Activated gamma-delta T cell treated with anti-CD3 and anti-CD28 coated beads, Interleukin-2, amount 50 U/mL, for 16 hours (primary cell): ENCODE results near the gene CDR2.

Experiments used
- DNase-seq: peaks from one replicate; pipeline ENCODE4 v3.0.0-alpha.2; 2020; ENCODE audit warnings: low read depth

Gene CDR2

DNA sequence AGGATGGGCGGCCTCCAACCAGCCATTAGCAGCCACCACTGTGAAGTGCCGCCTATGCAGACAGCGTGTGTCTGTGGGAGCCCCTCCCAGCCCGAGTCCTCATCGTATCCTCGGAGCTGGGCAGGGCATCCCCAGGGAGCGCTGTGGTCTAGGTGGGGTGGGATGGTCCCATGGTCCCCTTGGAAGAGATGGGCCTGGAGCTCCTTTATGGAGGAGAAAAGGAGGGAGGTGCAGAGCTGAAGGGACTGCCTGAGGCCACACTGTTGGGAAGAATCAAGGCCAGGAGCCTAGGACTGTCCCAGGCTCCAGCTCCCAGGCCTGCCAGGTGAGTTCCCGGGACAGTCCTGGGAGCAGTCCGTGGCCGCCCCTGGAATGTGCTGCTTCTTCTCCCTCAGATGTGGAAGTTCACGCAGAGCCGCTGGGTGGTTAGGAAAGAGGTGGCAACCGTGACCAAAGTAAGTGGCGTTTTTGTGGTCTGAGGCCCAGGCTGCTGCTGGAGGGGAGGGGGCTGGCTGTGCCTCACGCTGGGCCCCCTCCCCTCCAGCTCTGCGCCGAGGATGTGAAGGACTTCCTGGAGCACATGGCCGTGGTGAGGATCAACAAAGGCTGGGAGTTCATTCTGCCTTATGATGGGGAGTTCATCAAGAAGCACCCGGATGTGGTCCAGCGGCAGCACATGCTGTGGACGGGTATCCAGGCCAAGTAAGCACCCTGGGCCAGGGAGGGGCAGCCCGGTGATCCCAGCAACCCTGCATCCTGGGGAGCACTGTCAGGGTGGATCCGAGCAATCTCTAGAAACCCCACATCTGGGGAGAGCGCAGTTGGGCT lies 50.2 kb downstream of the CDR2 start:
- DNase-seq = no peak

DNA sequence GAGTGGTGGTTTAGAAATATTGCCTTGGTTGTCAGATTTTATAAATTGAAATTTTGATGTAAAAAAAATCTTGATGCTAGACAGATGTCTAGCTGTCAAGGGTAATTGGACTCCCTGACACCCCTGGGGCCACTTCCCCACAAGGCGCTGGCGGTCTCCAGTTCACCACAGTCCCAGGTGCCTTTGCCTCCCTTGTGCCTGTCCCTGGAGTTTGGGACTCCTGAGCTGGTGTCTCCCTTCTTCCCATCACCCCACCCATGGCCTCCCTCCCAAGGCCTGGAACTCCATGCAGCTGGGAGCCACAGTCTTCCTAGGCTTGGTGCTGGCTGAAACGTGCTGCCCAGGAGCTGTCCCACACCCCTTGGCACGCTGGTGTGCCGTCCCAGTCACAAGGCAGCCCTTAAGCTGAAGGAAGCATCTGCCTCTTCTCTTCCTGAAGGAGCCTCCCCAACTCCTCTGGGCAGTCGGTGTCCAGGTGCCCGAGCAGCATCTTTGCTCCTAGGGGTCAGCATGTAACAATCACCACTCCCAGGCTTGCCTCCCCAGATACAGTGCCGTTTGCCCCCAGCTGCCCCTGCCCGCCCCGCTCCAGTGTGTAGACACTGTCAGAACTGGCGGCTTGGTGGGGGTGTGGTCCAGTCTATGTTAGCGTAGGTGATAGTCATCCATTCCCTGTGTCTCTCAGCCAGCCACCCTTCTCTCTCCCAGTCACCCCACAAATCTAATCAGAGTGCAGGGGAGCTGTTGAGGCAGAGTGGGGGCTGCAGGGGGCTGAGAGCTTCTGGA lies 51.1 kb downstream of the CDR2 start:
- DNase-seq = no peak

DNA sequence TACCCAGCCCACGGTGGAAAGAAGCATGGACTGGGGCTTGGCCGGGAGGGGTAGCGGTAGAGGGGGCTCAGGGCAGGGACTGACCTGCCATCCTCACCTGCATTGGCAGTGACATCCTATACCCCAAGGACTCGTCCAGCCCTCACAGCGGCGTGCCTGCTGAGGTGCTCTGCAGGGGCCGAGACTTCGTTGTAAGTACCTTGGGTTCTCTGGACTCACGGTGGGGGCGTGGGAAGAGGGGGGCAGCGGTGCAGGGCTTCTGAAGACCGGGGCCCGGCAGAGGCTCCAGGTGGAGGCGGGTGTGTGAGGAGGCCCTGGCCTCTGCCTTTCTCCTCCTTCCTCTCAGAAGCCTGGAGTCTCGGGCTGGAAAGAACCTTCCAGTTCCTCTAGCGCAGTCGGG lies 51.7 kb downstream of the CDR2 start:
- DNase-seq = no peak

DNA sequence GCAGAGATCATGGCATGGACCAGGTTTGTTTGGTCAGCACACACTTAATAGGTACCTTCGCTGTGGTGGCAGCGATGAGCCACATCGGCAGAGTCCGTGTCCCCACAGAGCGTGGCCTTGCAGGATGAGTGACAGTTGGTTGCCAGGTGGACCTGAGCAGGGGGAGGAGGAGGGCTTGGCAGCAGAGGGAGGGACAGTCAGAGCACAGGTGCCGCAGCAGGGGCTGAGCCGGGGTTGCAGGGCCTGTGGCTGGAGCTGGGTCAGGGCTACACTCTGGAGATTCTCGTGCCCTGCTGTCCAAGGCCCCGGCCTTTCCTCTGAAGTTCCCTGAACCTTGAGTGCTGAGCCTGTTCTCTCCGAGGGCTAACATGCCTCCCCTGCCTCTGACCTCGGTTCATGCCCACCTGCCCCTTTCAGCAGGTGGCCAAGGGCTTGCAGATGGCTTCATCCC lies 52.4 kb downstream of the CDR2 start:
- no peak for DNase-seq

DNA sequence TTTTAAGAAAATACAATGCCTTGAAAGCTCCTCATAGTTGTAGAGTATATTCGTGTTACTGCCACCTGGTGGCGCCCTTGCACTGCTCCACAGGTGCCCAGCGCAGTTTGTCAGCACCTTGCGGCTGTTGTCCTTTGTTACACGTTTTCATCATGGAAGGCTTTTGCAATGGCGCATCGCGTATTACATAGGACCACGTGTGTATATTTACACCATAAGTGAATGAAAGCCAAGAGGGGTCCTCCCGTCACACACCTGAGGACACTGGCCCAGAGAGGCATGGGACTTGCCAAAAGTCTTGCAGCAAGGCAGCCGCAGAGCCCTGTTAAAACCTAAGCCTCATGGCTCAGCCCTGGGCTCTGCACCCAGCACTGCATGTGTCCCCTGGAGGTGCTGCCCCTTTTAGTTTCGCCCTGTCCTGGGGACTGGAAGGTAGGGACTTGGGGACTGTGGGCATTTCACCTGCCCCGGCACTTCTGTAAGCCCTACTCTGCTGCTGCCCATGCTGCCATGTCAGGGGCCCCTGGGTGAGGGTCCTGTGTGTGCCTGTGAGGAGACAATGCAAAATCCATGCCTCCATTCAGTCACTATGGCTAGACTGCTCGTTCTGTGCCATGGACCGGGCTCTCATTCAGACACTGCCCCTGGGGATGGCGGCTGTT lies 52.9 kb downstream of the CDR2 start:
- peak; percentile 35 for DNase-seq

DNA sequence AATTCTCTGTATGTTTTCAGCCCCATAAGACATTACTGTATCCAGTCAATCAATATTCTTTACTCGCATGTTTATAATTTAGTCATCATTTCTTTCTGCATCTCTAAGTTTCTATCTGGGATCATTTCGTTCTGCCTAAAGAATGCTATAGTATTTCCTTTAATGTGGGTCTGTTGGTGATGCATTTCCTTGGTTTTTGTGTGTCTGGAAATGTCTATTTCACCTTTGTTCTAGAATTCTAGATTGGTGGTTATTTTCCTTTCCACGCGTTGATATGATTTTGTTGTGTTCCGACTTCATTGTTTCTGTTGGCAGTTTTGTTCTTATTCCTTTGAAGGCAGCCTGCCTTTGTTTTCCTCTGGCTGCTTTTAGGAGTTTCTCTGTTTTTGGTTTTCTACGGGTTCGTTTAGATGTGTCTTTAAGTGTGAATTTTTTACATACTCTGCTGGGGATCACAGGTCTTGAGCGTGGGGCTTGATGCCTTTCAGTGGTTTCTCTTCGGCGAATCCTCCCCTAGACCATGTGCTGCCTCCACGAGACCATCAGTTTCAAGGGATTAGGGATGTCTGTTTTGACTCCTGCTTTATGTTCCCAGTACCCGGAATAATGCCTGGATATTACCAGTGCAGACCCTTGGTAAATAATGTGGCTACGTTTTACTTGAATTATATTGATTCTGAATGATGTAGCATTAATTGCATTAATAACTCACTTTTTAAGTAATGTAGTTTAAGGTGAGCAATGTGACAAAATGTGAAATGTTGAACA lies 53.7 kb downstream of the CDR2 start:
- DNase-seq = no peak

DNA sequence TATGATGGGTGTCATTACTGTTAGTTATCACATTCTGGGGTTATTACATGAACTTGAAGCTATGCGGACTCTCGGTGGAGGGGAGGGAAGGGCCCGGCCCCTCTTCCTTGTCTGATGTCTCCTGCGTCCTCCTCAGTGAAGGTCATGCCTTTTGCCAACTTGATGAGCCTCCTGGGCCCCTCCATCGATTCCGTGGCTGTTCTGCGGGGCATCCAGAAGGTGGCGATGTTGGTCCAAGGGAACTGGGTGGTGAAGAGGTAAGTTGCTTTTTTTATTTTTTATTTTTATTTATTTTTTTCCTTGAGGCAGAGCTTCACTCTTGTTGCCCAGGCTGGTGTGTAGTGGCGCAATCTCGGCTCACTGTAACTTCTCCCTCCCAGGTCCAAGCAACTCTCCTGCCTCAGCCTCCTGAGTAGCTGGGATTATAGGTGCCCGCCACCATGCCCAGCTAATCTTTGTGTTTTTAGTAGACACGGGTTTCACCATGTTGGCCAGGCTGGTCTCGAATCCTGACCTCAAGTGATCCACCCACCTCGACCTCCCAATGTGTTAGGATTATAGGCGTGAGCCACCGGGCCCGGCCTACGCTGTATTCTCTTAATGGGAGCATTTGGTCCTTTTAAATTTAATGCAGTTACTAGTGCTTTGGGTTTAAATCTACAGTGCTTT lies 55.6 kb downstream of the CDR2 start:
- DNase-seq = peak; percentile 50

DNA sequence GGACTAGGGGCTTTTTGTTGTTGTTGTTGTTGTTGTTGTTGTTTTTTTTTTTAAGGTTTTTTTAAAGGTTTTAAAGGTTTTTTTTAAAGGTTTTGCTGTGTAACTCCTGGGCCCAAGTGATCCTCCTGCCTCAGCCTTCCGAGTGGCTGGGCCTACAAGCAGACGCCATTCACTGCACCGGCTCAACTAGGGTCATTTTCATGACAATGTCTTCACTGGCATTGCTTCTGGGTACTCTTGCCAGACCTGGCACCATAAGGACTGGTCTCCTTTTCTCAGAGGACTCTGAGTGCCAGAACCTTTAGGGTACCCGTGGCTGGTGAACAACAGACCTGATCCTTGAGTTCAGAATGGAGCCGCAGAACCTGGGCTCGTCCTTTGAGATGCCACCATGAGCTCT lies 56.8 kb downstream of the CDR2 start:
- DNase-seq = no peak

DNA sequence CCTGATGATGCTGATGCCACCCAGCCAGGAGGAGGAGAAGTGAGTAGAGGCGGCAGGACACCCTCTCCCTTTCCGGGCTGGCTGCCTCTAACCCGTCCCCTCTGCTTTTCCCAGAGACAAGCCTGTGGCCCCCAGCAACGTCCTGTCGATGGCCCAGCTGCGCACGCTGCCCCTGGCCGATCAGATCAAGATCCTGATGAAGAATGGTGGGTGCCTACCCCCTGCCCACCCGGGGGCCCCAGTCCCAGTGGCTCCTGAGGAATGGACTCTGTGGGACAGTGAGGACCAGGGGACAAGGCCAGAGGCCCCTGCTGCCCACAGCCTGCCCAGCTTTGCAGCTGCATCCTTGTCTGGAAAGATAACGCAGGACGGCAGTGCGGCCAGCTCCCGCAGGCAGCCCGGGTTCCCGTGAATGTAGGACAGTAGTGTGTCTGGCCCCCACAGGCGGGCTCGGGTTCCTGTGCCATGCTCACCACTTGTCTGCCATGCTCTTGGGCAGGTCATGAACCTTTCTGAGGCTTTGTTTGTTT lies 57.4 kb downstream of the CDR2 start:
- DNase-seq = no peak

DNA sequence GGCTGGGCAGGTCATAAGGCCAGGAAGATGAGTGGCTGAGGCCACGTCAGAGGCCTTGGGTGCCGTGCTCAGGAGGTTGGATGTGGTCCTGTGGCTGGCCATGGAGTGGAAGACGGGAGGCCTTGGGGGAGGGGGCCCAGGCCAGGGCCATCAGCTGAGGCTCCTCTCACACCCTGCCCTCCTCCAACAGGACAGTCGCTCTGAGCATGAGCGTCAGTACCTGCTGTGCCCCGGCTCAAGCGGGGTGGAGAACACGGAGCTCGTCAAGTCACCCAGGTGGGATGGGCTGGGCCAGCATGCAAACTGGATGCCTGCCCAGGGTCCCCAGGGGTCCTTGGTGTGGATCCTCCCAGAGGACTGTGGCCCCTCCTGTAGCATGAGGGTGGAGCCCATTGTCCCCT lies 58.0 kb downstream of the CDR2 start:
- no peak for DNase-seq

DNA sequence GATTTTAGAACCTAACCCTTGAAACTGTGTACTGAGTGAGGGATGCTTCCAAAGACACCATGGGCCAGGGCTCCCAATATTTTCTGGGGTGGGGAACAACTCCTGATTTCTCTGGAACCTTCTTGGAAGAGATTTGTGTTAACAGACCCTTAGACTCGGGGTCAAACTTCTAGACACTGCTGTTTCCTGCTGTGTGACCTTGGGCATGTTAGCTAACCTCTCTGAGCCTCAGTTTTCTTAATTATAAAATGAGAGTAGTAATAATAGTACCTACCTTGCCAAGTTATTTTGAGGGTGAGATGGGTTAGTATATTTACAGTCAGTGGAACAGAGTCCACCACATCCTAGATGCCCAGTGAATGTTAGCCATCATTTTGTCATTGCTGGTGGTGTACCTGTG lies 58.4 kb downstream of the CDR2 start:
- no peak for DNase-seq

DNA sequence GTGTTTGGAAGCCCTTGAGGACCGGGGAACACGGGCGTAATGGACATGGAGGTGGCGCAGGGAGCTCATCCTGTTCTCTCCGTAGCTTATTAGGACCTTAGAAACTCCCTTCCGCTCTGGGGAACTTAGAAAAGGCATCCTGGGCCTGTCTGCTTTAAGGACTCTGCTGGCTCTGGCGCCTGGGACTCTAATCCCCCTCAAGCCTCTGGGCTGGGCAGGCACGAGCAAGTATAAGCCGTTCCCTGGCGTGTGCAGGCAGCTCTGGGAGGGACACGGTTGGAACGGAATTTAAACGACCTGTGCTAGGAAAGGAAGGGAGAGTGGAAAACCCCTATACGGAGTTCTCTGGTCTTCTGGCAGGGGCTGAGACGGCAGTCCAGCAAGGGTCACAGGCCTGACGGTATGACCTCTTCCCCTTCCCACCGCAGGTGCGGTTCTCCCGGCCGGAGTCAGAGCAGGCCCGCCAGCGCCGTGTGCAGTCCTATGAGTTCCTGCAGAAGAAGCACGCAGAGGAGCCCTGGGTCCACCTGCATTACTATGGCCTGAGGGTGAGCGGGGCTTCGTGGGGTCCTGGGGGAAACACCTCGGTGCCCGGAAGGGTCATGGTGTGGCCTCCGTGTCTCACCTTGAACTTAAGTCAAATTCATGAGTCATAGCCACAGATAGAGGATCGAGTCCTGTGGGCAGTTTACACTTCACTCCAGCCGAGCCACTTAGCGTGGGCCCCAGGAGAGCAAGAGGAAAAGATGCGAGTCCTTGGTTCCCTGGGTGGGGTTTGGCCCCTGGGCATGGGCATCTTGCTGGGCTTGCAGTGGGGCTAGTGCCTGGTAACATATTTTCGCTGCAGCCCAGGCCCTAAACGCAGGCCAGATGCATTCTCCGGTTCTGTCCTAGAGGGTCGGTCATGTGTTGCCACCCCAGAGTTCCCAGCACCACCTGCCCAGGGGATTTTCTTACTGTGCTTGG lies 59.5 kb downstream of the CDR2 start:
- no peak for DNase-seq

DNA sequence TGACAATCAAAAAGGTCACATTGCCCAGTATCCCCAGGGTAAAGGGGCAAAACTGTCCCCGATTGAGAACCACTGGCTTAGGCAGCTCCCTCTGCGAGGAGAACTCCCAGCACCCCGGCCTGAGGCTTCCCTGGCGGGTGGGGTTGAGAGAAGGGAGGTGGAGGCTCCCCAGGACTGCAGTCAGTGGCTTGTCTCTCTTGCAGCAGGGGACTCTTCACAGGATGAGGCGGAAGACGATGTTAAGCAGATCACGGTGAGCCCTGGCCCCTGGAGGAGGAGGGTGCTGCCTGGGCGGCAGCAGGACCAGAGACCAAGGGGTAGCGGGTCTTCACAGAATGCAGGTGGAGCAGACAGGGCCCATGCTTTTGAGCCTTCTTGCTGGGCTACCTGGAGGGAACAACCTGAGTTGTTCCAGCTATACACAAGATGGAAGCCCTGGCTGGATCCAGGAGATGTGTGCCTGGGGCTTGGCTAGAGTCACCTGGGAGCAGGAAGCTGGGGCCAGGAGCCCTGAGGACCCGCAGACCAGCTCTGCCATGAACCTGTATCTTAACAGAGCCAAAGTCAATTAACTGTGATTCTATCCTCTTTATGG lies 60.4 kb downstream of the CDR2 start:
- no peak for DNase-seq

DNA sequence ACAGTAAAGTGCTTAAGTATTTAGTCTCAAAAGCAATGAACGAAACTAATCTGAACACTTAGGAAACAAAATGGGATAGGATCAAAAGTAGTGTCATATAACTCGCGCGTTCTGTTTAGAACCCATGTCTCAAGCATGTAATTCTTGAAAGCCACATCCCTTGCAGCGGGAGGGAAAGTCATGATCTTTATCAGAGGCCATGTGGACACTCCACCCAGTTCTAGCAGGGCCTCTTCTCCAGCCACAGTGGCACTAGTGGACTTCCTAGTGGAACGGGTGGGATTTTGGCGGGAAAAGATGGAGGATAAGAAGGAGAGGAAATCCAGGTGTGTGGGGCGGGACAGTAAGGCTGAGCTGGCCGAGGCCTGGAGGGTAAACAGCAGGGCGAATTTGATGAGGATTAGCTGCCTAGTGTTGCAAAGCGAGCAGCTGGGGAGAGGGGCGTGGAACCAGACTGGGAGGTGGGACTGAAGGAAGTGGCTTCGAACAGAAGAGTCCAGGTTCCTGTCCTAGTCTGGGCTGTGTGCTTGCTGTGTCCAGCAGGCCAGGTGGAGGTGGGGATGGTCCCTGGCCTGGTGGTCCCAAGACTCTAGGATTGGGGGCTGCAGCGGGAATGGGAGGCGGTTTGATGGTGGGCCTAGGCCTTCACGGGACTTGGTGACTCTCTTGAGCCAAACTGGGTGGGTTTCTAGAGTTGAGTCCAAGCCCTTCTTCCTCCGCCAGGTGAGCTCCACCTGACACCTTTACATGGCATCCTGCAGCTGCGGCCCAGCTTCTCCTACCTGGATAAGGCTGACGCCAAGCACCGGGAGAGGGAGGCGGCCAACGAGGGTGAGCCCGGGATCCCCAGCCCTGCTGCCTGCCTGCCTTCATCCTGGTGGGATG lies 61.3 kb downstream of the CDR2 start:
- DNase-seq = no peak

DNA sequence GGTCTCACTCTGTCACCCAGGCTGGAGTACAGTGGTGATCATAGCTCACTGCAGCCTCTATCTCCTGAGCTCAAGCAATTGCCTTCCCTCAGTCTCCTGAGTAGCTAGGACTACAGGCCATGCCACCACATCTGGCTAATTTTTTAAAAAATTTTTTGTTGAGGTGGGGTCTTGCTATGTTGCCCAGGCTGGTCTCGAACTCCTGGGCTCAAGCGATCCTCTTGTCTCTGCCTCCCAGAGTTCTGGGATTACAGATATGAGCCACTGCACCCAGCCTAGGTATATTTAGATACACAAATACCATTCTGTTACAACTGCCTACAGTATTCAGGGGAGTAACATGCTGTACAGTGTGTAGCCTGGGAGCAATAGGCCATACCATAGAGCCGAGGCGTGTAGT lies 62.9 kb downstream of the CDR2 start:
- no peak for DNase-seq

DNA sequence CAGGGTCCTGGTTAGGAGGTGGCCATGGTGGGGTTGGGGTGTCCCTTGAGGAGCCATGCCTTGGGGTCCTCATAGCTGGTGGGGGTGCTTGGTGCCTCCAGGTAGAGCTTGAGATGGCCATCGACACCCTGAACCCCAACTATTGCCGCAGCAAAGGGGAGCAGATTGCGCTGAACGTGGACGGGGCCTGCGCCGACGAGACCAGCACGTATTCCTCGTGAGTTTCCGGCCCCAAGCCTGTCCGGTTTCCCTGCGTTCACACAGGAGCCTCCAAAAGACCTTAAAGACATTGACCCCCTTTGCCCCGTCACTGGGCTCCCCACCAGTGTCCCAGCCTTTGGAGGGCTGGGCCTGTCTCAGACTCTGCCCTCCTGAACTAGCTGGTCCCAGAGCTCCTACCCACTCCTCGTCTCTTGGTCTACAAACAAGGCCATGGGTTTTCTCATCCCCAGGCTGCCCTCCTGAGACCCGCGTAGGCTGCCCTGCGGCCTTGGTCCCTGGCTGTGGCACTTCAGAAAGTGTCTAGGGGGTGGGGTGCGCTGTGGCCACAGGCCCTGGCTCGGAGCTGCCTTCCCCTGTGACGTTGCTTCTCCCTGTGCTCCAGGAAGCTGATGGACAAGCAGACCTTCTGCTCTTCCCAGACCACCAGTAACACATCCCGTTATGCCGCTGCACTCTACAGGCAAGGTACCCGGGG lies 65.4 kb downstream of the CDR2 start:
- no peak for DNase-seq

DNA sequence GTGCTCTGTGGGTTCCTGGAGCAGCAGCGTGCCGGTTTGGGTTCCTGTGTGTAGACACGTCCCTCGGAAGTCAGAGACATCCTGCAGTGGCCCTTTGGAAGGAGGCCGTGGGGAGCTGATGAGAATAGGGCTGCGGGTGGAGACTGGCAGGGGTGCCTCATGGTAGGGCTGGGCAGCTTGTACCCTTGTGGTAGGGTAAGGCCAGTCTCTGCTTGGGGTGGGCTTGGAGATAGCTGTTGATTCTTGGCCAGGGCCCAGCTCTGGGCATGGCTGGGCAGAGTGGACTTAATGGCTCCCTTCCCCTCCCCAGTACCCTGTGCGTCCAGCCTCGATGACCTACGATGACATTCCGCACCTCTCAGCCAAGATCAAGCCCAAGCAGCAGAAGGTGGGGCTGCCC lies 66.6 kb downstream of the CDR2 start:
- DNase-seq = no peak

DNA sequence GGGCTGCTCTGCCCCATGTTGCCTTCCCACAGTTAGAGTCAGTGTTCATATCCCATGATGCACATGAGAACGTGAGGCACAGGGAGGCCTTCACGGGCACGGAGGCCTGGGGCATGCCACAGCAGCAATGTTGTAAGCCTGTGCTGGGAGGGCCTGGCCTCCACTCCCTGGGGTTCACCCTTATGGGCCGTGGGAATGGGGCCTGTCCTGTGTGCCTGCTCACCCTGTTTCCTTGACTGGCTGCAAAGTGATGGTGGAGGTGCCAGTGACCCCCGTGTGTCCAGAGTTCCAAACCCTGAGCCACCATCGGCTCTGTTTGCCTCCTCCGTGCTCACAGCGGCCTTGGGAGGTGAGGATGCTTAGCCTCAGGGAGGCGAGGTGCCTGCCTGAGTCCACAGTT lies 67.6 kb downstream of the CDR2 start:
- DNase-seq = no peak
